SK-N-SH treated with all-trans-retinoic acid at 6 μM for 48 hours (cell line): ENCODE results near the gene TBC1D2B.

Source experiments
- ATAC-seq: fragments of 200-7000 bp; cut with Tn5 transposase; 3 replicates; pipeline ENCODE4 v1.9.1; 2020; ENCODE audit warnings: mild to moderate bottlenecking, moderate library complexity
- ARNTL ChIP-seq: fragments of 450-650 bp; formaldehyde crosslinking; IDR thresholded peaks from 2 replicates; pipeline ENCODE4 v1.5.0; 2020; ENCODE audit warnings: low read depth, mild to moderate bottlenecking, moderate library complexity, borderline replicate concordance
- BACH2 ChIP-seq: fragments of 250-450 bp; sonication (Bioruptor Pico); IDR thresholded peaks from 2 replicates; pipeline ENCODE4 v1.9.0; 2021; ENCODE audit warnings: mild to moderate bottlenecking, borderline replicate concordance
- CSDC2 ChIP-seq: fragments of 250-450 bp; sonication (Bioruptor Pico); IDR thresholded peaks from 2 replicates; pipeline ENCODE4 v1.5.0; 2020; ENCODE audit warnings: mild to moderate bottlenecking, moderate library complexity
- ESRRG ChIP-seq: fragments of 250-450 bp; sonication (Bioruptor Pico); IDR thresholded peaks from 2 replicates; pipeline ENCODE4 v1.6.1; 2021; ENCODE audit warnings: mild to moderate bottlenecking
- GLIS3 ChIP-seq: fragments of 250-450 bp; sonication (Bioruptor Pico); IDR thresholded peaks from 2 replicates; pipeline ENCODE4 v1.5.0; 2020; ENCODE audit warnings: mild to moderate bottlenecking, moderate library complexity
- ISL1 ChIP-seq: fragments of 250-450 bp; sonication (Bioruptor Pico); IDR thresholded peaks from 2 replicates; pipeline ENCODE4 v2.1.2; 2022; ENCODE audit warnings: mild to moderate bottlenecking, moderate library complexity
- OSR1 ChIP-seq: fragments of 250-450 bp; sonication (Bioruptor Pico); IDR thresholded peaks from 2 replicates; pipeline ENCODE4 v1.8.0; 2022; ENCODE audit warnings: moderate library complexity, mild to moderate bottlenecking, inconsistent platforms
- PPARA ChIP-seq: fragments of 250-450 bp; sonication (Bioruptor Pico); IDR thresholded peaks from 2 replicates; pipeline ENCODE4 v1.5.0; 2020; ENCODE audit warnings: mild to moderate bottlenecking, borderline replicate concordance
- RARB ChIP-seq: fragments of 250-450 bp; sonication (Bioruptor Pico); IDR thresholded peaks from 2 replicates; pipeline ENCODE4 v1.8.0; 2021; ENCODE audit warnings: mild to moderate bottlenecking, moderate library complexity
- TCF4 ChIP-seq: fragments of 250-450 bp; sonication (Bioruptor Pico); IDR thresholded peaks from 2 replicates; pipeline ENCODE4 v1.8.0; 2021; ENCODE audit warnings: mild to moderate bottlenecking, moderate library complexity, borderline replicate concordance
- TOX ChIP-seq: fragments of 250-450 bp; sonication (Bioruptor Pico); IDR thresholded peaks from 2 replicates; pipeline ENCODE4 v1.8.0; 2021; ENCODE audit warnings: mild to moderate bottlenecking, moderate library complexity, borderline replicate concordance
- ZC3H10 ChIP-seq: fragments of 250-450 bp; sonication (Bioruptor Pico); IDR thresholded peaks from 2 replicates; pipeline ENCODE4 v1.5.1; 2021; ENCODE audit warnings: mild to moderate bottlenecking, moderate library complexity
- ZFP3 ChIP-seq: fragments of 250-450 bp; sonication (Bioruptor Pico); IDR thresholded peaks from 2 replicates; pipeline ENCODE4 v1.5.0; 2020; ENCODE audit warnings: mild to moderate bottlenecking, moderate library complexity
- ZFP30 ChIP-seq: fragments of 450-650 bp; formaldehyde crosslinking; IDR thresholded peaks from 2 replicates; pipeline ENCODE4 v1.5.0; 2022; ENCODE audit warnings: mild to moderate bottlenecking, moderate library complexity
- ZNF70 ChIP-seq: fragments of 450-650 bp; formaldehyde crosslinking; IDR thresholded peaks from 2 replicates; pipeline ENCODE4 v1.5.0; 2020; ENCODE audit warnings: mild to moderate bottlenecking, moderate library complexity
- TF ChIP-seq, protein P1 (sequence below): fragments of 250-450 bp; sonication (Bioruptor Pico); IDR thresholded peaks from 2 replicates; pipeline ENCODE4 v1.8.0; 2020; ENCODE audit warnings: mild to moderate bottlenecking, moderate library complexity, borderline replicate concordance
- TF ChIP-seq, protein P2 (sequence below): fragments of 250-450 bp; sonication (Bioruptor Pico); IDR thresholded peaks from 2 replicates; pipeline ENCODE4 v1.5.1; 2021; ENCODE audit warnings: mild to moderate bottlenecking, moderate library complexity
- TF ChIP-seq, protein P3 (sequence below): fragments of 250-450 bp; sonication (Bioruptor Pico); IDR thresholded peaks from 2 replicates; pipeline ENCODE4 v1.5.0; 2020; ENCODE audit warnings: mild to moderate bottlenecking, moderate library complexity
- TF ChIP-seq, protein P4 (sequence below): fragments of 250-450 bp; sonication (Bioruptor Pico); IDR thresholded peaks from 2 replicates; pipeline ENCODE4 v1.8.0; 2021; ENCODE audit warnings: low read depth, mild to moderate bottlenecking, moderate library complexity, borderline replicate concordance

TBC1D2B gene

DNA sequence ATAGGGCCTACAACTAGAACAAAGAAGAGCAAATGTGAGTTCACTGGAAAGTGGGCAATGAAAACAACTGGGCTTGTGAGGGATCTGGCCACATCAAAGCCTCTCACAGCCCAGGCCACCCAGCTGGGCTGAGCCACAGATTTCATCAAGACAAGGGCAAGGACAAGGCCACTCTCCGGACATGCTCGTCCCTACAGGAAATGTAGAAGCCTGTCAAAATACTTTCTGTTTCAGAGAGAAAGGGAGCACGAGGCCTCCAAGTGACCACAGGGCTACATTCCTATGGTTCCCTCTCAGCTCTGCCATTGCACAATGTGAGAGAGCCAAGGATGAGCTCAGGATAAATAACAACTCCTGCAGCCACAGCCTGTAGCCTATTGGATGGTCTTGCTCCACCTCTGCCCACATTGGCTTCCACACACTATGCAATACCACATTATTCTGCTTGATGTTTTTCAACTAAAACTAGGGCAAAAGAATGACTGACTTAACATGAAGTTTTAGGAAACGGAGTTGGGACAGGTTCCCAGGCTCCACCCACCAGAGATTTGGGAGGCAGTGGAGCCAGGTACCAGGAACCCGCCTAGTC is 12.1 kb downstream of the TBC1D2B start:
- ATAC-seq = peak; percentile 70
- TF ChIP-seq GLIS3 (CRISPR knock-in tag) (no peak), ARNTL (CRISPR knock-in tag) (no peak), ZNF70 (CRISPR knock-in tag) (no peak), PPARA (no peak), OSR1 (CRISPR knock-in tag) (no peak), ZFP3 (CRISPR knock-in tag) (no peak), TCF4 (CRISPR knock-in tag) (no peak), ZC3H10 (CRISPR knock-in tag) (no peak), RARB (CRISPR knock-in tag) (no peak), CSDC2 (no peak), TOX (no peak), BACH2 (no peak), ZFP30 (CRISPR knock-in tag) (no peak), ISL1 (CRISPR knock-in tag) (no peak)
- TF ChIP-seq, protein P1, sequence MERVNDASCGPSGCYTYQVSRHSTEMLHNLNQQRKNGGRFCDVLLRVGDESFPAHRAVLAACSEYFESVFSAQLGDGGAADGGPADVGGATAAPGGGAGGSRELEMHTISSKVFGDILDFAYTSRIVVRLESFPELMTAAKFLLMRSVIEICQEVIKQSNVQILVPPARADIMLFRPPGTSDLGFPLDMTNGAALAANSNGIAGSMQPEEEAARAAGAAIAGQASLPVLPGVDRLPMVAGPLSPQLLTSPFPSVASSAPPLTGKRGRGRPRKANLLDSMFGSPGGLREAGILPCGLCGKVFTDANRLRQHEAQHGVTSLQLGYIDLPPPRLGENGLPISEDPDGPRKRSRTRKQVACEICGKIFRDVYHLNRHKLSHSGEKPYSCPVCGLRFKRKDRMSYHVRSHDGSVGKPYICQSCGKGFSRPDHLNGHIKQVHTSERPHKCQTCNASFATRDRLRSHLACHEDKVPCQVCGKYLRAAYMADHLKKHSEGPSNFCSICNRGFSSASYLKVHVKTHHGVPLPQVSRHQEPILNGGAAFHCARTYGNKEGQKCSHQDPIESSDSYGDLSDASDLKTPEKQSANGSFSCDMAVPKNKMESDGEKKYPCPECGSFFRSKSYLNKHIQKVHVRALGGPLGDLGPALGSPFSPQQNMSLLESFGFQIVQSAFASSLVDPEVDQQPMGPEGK (CRISPR knock-in tag) = no peak
- TF ChIP-seq, protein P2, sequence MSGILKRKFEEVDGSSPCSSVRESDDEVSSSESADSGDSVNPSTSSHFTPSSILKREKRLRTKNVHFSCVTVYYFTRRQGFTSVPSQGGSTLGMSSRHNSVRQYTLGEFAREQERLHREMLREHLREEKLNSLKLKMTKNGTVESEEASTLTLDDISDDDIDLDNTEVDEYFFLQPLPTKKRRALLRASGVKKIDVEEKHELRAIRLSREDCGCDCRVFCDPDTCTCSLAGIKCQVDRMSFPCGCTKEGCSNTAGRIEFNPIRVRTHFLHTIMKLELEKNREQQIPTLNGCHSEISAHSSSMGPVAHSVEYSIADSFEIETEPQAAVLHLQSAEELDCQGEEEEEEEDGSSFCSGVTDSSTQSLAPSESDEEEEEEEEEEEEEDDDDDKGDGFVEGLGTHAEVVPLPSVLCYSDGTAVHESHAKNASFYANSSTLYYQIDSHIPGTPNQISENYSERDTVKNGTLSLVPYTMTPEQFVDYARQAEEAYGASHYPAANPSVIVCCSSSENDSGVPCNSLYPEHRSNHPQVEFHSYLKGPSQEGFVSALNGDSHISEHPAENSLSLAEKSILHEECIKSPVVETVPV (CRISPR knock-in tag) = no peak

DNA sequence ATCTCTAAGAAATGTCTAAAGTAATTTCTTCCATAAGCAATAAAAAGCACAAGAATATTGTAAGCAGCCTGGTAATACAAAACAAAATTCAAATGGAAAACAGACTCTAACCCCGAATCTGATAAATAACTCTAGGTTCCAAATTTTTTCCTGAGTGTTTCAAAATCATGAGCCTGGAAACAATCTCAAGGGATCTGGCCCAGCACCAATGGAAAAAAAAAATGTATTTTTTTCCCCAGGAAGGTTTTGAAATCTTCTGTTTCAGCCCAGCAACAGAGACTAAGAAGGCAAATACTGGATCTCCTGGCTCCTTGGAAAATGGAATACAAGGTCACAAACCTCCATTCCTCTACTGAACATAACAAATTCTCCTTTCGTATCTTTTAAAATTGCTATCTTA is 13.0 kb downstream of the TBC1D2B start:
- ATAC-seq = peak; percentile 4; the same call in 1 of the 3 replicates

More for the DNA sequence above, 13.0 kb downstream of the TBC1D2B start:
- TF ChIP-seq, protein P2 (CRISPR knock-in tag) = no peak
- TF ChIP-seq, protein P3, sequence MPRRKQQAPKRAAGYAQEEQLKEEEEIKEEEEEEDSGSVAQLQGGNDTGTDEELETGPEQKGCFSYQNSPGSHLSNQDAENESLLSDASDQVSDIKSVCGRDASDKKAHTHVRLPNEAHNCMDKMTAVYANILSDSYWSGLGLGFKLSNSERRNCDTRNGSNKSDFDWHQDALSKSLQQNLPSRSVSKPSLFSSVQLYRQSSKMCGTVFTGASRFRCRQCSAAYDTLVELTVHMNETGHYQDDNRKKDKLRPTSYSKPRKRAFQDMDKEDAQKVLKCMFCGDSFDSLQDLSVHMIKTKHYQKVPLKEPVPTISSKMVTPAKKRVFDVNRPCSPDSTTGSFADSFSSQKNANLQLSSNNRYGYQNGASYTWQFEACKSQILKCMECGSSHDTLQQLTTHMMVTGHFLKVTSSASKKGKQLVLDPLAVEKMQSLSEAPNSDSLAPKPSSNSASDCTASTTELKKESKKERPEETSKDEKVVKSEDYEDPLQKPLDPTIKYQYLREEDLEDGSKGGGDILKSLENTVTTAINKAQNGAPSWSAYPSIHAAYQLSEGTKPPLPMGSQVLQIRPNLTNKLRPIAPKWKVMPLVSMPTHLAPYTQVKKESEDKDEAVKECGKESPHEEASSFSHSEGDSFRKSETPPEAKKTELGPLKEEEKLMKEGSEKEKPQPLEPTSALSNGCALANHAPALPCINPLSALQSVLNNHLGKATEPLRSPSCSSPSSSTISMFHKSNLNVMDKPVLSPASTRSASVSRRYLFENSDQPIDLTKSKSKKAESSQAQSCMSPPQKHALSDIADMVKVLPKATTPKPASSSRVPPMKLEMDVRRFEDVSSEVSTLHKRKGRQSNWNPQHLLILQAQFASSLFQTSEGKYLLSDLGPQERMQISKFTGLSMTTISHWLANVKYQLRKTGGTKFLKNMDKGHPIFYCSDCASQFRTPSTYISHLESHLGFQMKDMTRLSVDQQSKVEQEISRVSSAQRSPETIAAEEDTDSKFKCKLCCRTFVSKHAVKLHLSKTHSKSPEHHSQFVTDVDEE (CRISPR knock-in tag) = no peak
- TF ChIP-seq ZC3H10 (CRISPR knock-in tag) (no peak), OSR1 (CRISPR knock-in tag) (no peak), ESRRG (CRISPR knock-in tag) (no peak), TOX (no peak)
- TF ChIP-seq, protein P4, sequence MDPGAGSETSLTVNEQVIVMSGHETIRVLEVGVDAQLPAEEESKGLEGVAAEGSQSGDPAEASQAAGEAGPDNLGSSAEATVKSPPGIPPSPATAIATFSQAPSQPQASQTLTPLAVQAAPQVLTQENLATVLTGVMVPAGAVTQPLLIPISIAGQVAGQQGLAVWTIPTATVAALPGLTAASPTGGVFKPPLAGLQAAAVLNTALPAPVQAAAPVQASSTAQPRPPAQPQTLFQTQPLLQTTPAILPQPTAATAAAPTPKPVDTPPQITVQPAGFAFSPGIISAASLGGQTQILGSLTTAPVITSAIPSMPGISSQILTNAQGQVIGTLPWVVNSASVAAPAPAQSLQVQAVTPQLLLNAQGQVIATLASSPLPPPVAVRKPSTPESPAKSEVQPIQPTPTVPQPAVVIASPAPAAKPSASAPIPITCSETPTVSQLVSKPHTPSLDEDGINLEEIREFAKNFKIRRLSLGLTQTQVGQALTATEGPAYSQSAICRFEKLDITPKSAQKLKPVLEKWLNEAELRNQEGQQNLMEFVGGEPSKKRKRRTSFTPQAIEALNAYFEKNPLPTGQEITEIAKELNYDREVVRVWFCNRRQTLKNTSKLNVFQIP (CRISPR knock-in tag) = no peak
